Measurements from ENCODE around the gene GAK. TPM values are rescaled to one million over a fixed set of nuclear protein-coding genes. Genes with fewer than 3 reads are reported as not detected.

GAK gene
- total RNA-seq, 2 experiments from 2014 or later: 97.8 to 102 TPM

GRCh38 chr4:970046-970745 lies 38.1 kb upstream of the GAK start:
- ChIA-PET CTCF (interaction anchor here (1.2 kb wide), 1 partner anchor 297 kb away, joined by 3 read pairs; the partner anchor contains the start of gene ATP5ME), POLR2A (no interaction called here)
- H3K27ac Mint-ChIP-seq: peak overlapping the region; percentile 6
- no peaks in the 10 kb centered on the region for H3K36me3 Mint-ChIP-seq (ENCODE audit: low read depth)
- no peaks in the 10 kb centered on the region for H3K9me3 Mint-ChIP-seq
- no peaks in the 10 kb centered on the region for H3K27me3 Mint-ChIP-seq
- H3K4me3 Mint-ChIP-seq: no peak overlapping the region
- DNase-seq (peak; percentile 48), ATAC-seq (peak; percentile 31)
- no peak for TF ChIP-seq CTCF (IDR thresholded peaks at IDR 0.05)
- intact Hi-C loops (cut with micrococcal nuclease): no loop called here
- H3K4me1 Mint-ChIP-seq (ENCODE audit: low read depth): peaks cover 13% of the 10 kb centered on the region

GRCh38 chr4:968621-969394 lies 36.7 kb upstream of the GAK start:
- H3K4me3 Mint-ChIP-seq: no peak overlapping the region
- H3K4me1 Mint-ChIP-seq (ENCODE audit: low read depth): peaks cover 13% of the 10 kb centered on the region
- no peak for ATAC-seq
- DNase-seq: no peak
- H3K27ac Mint-ChIP-seq: no peak overlapping the region
- no peaks in the 10 kb centered on the region for H3K27me3 Mint-ChIP-seq
- no peaks in the 10 kb centered on the region for H3K36me3 Mint-ChIP-seq (ENCODE audit: low read depth)
- CTCF ChIA-PET: no interaction called here
- POLR2A ChIA-PET: no interaction called here
- no peaks in the 10 kb centered on the region for H3K9me3 Mint-ChIP-seq
- no peak for TF ChIP-seq CTCF (IDR thresholded peaks at IDR 0.05)
- intact Hi-C loops (cut with micrococcal nuclease): no loop called here

GRCh38 chr4:968221-968620 lies 36.1 kb upstream of the GAK start:
- no peaks in the 10 kb centered on the region for H3K36me3 Mint-ChIP-seq (ENCODE audit: low read depth)
- intact Hi-C loops (cut with micrococcal nuclease): no loop called here
- no peak overlapping the region for H3K27ac Mint-ChIP-seq
- ATAC-seq (no peak), DNase-seq (no peak)
- H3K27me3 Mint-ChIP-seq: no peaks in the 10 kb centered on the region
- no peak for TF ChIP-seq CTCF (IDR thresholded peaks at IDR 0.05)
- H3K4me1 Mint-ChIP-seq (ENCODE audit: low read depth): peaks cover 13% of the 10 kb centered on the region
- H3K4me3 Mint-ChIP-seq: no peak overlapping the region
- no peaks in the 10 kb centered on the region for H3K9me3 Mint-ChIP-seq
- ChIA-PET CTCF (no interaction called here), POLR2A (no interaction called here)

GRCh38 chr4:967113-968104 lies 35.3 kb upstream of the GAK start:
- ATAC-seq: no peak
- no peak for TF ChIP-seq CTCF (IDR thresholded peaks at IDR 0.05)
- Mint-ChIP-seq H3K27me3 (no peaks in the 10 kb centered on the region), H3K9me3 (no peaks in the 10 kb centered on the region), H3K36me3 (ENCODE audit: low read depth) (no peaks in the 10 kb centered on the region), H3K4me1 (ENCODE audit: low read depth) (peaks cover 13% of the 10 kb centered on the region), H3K27ac (no peak overlapping the region), H3K4me3 (no peak overlapping the region)
- POLR2A ChIA-PET: no interaction called here
- intact Hi-C loops (cut with micrococcal nuclease): no loop called here
- CTCF ChIA-PET: no interaction called here
- DNase-seq: no peak
